AG04450 (cell line): ENCODE results near the gene UBE2J1. TPM values are rescaled to one million over a fixed set of nuclear protein-coding genes. Genes with fewer than 3 reads are reported as not detected.
A peak's percentile ranks its signal among the peaks of the same experiment; 100 is the strongest.

Experiments used
- CTCF ChIA-PET: fragments of 300-600, 350-600 bp; formaldehyde crosslinking; extraction: SDS; loops from one replicate; lab custom pipeline; 2022; ENCODE audit warnings: antibody characterized with exemption, inconsistent platforms; lab: Charles Lee
- POLR2A ChIA-PET: fragments of 350-600 bp; formaldehyde crosslinking; extraction: SDS; loops from one replicate; lab custom pipeline; 2021; ENCODE audit warnings: antibody characterized with exemption, inconsistent platforms; lab: Yijun Ruan, JAX
- DNase-seq: peaks from one replicate; pipeline ENCODE4 v3.0.0-alpha.2; 2011; ENCODE audit warnings: low read depth, low spot score
- H3K27ac ChIP-seq: one replicate; pipeline ENCODE4 v1.5.1; 2012; ENCODE audit warnings: low read depth, low read length, control low read depth
- H3K27me3 ChIP-seq: one replicate; pipeline ENCODE4 v1.6.0; 2012; ENCODE audit warnings: low read length; ENCODE audit not compliant: control insufficient read depth, insufficient read depth
- H3K4me3 ChIP-seq: 2 replicates; pipeline ENCODE4 v1.5.1; 2011; ENCODE audit warnings: mild to moderate bottlenecking, low read depth, low read length, control low read depth
- H3K9me3 ChIP-seq: 2 replicates; pipeline ENCODE4 v1.5.1; 2012; ENCODE audit warnings: low read length; ENCODE audit not compliant: control insufficient read depth, insufficient read depth
- polyA plus RNA-seq: library from polyadenylated mRNA; depleted of rRNA; stranded (reverse); fragments of >200 nt; gene quantifications from 2 replicates; pipeline ENCODE4 v1.2.3, GENCODE V29; 2011; rRNA removed
- TF ChIP-seq, protein P1 (sequence below): IDR thresholded peaks from 2 replicates; pipeline ENCODE4 v1.5.1; 2011; ENCODE audit warnings: low read depth, low read length, control low read depth, inconsistent platforms

The UBE2J1 gene
- polyA plus RNA-seq, 1 experiment, result 49.4 TPM

DNA sequence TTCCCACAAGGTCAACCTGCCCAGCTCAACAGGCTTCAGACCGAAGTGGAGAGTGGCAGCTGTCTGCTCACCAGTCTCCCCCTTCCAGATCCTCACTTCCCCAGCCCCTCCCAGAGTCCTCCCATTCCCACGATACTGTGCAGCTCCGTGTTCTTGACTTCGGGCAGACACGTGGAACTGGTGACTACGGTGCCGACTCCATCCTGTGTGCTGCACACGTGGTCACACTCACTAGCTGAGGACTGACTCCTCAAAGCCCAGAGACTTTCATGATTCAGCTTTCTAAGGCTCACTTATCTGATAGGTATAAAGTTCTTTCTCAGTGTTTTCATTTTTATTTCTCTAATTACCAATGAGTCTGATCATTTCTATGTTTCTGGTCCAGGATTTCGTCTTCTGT lies 69.8 kb downstream of the UBE2J1 start:
- peaks cover 23% of the 10 kb centered on the region for H3K27me3 ChIP-seq
- H3K27ac ChIP-seq, result no peak overlapping the region
- ChIA-PET POLR2A (no interaction called here), CTCF (no interaction called here)
- DNase-seq, result no peak
- no peak overlapping the region for H3K4me3 ChIP-seq
- TF ChIP-seq, protein P1, sequence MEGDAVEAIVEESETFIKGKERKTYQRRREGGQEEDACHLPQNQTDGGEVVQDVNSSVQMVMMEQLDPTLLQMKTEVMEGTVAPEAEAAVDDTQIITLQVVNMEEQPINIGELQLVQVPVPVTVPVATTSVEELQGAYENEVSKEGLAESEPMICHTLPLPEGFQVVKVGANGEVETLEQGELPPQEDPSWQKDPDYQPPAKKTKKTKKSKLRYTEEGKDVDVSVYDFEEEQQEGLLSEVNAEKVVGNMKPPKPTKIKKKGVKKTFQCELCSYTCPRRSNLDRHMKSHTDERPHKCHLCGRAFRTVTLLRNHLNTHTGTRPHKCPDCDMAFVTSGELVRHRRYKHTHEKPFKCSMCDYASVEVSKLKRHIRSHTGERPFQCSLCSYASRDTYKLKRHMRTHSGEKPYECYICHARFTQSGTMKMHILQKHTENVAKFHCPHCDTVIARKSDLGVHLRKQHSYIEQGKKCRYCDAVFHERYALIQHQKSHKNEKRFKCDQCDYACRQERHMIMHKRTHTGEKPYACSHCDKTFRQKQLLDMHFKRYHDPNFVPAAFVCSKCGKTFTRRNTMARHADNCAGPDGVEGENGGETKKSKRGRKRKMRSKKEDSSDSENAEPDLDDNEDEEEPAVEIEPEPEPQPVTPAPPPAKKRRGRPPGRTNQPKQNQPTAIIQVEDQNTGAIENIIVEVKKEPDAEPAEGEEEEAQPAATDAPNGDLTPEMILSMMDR, result no peak
- H3K9me3 ChIP-seq, result no peaks in the 10 kb centered on the region

DNA sequence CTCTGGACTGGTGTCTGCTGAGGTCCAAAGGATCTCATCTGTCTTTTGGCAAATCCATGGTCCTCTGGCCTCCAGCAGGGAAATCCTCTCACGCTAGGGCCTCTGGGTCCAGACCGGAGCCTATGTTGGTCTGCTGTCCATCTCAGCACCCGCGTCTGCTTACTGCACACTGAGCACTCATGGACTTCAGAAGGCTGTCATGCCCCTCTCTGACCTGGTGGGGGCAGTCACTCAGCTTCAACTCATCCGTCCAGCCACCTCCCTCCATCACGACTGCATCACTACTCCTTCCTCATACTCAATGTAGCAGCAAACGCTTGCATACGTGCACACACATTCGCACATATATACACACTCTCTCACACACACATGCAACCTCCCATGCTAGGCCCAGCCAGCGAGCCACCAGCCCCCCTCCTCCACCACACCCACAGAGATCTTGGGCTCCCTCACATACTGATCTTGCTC lies 70.7 kb downstream of the UBE2J1 start:
- ChIA-PET POLR2A (no interaction called here), CTCF (interaction anchor here (0.6 kb wide), 2 partner anchors 22 to 73 kb away, joined by 4 to 8 read pairs; no protein-coding TSS in a partner anchor)
- TF ChIP-seq, protein P1, result peak; percentile 51
- no peak for DNase-seq
- no peak overlapping the region for H3K27ac ChIP-seq
- H3K9me3 ChIP-seq, result no peaks in the 10 kb centered on the region
- H3K27me3 ChIP-seq, result peaks cover 14% of the 10 kb centered on the region
- H3K4me3 ChIP-seq, result no peak overlapping the region

- TF ChIP-seq, protein P1, result no peak
- DNase-seq, result no peak
- ChIA-PET CTCF (interaction anchor here (0.6 kb wide), 2 partner anchors 37 to 230 kb away, joined by 4 to 5 read pairs; no protein-coding TSS in a partner anchor), POLR2A (no interaction called here)
- peaks cover 6% of the 10 kb centered on the region for H3K27me3 ChIP-seq
- H3K27ac ChIP-seq, result no peak overlapping the region
- no peak overlapping the region for H3K4me3 ChIP-seq
- H3K9me3 ChIP-seq, result no peaks in the 10 kb centered on the region
Observed at GRCh38 chr6:89278956-89279355, 73.6 kb downstream of the UBE2J1 start.

Other genes starting within 250 kb of the UBE2J1 start
- gene SRSF12, start 234.7 kb downstream of the UBE2J1 start, polyA plus RNA-seq, result 0.04 TPM in 2 replicates
- 4.6 and 6.5 TPM in 2 replicates for gene PM20D2, start 206.7 kb downstream of the UBE2J1 start, polyA plus RNA-seq
- gene GABRR1, start 135.4 kb downstream of the UBE2J1 start, polyA plus RNA-seq, result not detected in 2 replicates
- gene GABRR2, start 37.4 kb downstream of the UBE2J1 start, polyA plus RNA-seq, result 0.12 and 0.15 TPM in 2 replicates
- gene RRAGD, start 59.6 kb upstream of the UBE2J1 start, polyA plus RNA-seq, result not detected in 2 replicates
- 0.10 and 0.21 TPM in 2 replicates for gene ANKRD6, start 80.4 kb upstream of the UBE2J1 start, polyA plus RNA-seq